AG08395 (cell line): ENCODE data around the gene LY6G6F.

Experiments
- DNase-seq: peaks from one replicate; pipeline ENCODE4 v3.0.0; 2012; ENCODE audit warnings: mixed read lengths, low spot score

The LY6G6F gene

DNA sequence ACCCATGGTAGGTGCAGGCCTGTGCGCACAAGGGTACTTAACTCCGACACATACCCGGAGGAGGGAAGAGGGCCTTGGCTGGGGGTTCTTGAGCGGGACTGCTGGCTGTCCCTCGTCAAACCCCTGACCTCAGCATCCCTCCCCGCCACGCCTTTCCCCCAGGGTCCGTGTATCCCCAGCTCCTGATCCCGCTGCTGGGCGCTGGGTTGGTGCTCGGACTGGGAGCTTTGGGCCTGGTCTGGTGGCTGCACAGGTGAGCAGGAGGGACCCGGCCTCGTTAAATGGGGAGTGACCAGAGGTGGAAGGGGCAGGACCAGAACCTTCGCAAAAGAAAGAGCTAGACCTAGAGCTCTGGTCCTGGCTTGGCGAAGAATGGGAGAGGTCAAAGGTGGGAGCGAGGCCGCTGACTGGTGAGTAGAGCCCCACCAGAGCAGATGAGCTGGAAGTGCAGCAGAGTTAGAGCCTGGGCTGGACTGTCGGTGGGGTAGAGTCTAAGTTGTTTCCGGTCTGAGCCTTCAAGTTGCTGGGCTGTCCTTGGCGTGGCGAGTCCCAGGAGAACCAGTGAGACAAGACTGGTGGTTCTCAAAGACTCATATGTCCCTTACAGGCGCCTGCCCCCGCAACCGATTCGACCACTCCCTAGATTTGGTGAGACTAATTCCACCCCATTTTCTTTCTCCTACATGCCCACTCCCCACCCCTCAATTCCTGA, 17.5 kb downstream of the LY6G6F start:
- DNase-seq = no peak

DNA sequence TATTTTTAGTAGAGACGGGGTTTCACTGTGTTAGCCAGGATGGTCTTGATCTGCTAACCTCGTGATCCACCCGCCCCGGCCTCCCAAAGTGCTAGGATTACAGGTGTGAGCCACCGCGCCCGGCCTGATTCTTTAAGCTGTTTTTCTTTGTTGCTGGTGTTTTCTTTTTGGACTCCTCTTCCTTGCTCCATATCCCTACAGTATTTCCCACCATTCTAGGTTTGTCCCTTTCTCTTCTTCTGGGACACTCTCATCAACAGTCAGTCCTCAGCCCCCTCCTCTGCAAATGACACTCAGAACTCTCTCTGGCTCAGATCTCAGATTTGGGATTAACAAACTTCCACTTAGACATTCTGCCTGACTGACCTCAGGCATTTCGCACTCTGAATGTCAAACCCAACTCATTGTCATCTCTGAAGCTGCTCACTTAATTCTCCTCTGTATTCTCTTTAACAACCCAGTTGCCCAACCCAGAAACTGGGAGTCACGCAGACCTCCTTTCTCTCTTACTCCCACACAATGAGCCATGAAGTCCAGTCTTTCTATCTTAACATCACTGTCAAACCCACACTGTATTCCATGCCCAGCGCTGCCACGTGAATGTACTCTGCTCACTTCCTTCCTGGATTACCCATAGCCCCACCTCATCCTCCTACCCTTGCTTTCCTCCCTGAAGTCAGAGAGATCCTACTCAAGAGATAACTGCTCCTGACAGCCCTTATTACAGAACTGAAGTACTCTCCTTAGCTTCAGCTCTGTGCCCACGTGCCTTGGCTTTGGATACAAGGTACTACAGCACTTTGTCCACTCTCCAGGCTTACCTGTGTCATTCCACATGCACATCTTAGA, 19.1 kb downstream of the LY6G6F start:
- no peak for DNase-seq

DNA sequence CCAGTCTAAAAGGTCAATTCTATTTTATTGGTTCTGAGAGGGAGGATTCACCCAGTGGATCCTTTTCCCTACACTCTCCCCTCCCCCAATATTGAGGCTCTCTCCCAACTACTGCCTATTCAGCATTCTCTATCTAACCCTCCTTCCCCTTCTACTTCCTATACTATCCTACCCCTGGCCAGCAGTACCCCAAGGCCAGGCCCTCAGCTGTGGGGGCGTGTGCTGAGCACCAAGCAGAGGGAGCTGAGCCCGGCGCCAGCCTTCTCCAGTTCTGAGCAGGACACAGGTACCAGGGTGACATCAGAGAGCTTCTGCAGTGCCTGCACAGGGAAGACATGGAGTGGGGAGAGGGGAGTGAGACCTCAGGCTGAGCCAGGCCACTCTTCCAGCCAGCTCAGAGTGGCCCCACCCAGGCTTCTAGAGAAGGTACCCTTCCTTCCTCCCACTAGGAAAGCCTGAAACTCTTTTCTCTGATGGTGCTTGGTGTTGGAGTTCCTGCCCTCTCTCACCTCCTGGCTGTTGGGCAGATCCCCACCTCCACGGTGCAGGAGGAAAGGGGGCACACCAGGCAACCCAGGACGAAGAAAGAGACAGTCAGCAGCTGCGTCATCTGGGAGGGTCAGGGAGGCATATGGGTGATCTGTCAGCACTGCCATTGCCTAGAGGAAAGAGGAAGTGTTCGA, 20.5 kb downstream of the LY6G6F start:
- no peak for DNase-seq

DNA sequence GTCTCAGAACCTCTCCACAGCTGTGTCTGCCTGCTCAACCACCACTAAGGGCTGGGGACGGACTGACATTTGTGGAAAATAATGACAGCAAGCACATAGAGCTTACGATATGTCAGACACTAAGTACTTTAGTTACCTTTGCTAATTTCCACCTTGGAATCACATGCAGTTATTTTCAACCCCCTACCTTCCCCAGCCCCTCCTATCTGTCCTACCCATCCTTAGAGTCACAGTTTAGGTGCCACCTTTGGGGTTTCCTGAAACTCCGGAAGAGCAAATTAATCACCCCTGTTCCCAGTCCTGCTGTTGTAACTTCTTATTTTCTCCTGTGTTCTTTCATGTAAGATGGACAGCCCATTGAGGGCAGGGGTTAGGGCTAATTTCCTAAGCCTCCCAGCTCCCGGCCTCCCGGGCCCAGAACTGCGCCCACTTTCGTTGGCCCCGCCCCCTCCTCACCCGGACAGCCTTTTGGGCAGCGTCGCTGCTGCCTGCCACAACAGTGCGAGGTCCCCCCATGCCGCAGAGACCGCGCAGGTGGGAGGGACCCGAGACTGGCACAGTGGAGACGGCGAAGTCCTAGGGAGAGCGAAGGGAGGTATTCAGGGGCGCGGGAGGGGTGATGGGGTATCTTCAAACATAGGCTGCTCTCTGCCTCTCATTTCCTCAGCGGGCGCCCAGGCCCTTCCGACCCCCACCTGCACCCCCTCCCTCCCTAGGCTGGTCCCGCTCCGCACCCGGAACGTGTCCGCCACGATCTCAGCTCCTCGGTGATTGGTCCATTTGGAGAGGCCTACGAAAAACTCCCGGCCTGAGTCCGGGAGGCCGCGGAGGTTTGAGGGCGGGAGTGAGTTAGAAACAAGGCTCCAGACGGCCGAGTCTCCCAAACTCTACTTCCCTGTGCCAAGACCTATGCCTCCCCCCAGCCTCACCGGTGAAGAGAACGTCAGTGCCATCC, 21.3 kb downstream of the LY6G6F start:
- DNase-seq = peak; percentile 41

DNA sequence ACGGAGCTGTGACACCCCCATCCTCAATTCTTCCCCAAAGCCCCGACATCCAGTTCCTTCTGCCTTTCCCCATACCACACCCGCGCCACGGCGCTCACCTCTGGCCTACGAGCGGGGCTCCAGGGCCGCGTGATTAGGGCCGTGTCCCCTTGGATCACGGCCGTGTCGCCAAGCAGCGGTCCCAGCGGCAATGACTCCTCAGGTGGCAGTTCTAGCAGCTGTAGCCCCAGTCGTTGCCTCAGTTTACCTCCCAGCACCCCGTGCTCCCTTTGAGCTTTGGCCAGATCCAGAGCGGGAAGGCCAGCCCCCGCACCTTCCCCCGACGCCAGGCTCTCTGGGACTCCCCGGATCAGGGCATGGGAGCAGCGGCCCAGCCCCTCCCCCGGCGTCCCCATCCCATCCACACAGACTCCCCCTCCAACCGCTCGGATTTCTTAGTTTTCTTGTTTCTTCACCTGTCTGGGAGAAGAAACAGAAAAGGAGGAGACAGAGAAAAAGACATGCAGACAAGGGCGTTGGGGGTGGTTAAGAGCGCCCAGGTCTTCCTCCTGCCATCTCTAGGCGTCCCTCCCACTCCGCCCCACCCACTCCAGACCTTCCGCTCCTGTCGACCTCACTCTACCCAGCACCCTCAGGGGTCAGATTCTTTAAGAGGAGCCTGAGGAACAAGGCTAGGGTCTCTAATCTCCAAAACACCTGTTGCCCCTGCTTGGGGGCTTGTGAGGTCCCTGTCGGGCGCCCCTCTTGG, 22.3 kb downstream of the LY6G6F start, which contains the start of gene DDAH2:
Gene DDAH2 (minus strand): TSS at position 533 of the 748 bp plus-strand sequence. CDS start 138 bp downstream, at position 395.
- DNase-seq = no peak

DNA sequence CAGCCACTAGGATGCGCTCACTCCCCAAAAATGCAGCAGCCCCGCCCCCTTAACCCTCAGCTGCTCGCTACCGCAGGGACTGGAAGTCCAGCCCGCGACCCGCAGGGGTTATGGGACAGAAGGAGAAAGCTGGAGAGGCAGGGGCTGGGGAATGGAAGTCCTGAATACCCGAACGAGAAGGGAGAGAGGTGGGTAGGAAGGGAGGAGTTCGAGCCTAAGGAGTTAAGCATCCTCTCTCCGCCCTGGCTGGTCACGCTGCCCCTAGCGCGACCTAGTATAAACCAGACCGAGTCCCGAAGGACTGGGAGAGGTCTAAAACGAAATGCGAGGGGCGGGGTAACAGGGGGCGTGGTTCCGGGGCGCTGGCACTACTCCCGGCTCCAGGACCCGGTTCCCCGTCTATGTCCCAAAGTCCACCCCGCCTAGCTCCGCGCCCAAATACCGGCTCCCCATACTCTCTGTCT, 22.9 kb downstream of the LY6G6F start:
- peak; percentile 94 for DNase-seq

DNA sequence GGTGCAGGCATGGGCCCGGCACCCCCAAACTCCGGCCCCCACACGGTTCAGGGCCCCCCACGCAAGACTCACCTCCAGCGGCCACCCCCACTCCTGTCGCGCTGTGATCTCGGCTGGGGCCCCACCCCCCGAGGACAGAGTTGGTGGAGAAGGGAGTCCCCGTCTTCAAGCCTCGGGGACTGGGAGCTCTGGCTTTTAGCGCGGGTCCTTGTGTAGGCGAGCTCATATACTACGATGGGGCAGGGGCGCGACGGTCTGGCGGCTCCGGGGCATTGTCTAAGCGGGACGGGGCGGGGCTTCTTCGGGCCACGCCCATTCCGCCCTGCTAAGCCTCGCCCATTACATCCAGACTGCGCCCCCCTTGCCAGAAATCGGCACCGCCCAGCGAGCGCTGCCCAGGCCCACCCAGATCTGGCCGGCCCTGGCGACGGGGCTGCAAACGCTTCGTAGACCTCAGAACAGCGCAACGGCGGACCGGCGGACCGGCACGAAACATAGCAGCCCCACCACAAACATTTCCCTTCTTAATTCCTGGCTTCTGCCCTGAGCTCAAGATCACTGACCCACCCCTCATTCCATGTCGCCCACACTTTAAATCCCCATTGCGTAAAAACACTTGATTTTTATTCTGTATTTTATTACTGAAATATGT, 23.4 kb downstream of the LY6G6F start:
- DNase-seq = peak; percentile 90

DNA sequence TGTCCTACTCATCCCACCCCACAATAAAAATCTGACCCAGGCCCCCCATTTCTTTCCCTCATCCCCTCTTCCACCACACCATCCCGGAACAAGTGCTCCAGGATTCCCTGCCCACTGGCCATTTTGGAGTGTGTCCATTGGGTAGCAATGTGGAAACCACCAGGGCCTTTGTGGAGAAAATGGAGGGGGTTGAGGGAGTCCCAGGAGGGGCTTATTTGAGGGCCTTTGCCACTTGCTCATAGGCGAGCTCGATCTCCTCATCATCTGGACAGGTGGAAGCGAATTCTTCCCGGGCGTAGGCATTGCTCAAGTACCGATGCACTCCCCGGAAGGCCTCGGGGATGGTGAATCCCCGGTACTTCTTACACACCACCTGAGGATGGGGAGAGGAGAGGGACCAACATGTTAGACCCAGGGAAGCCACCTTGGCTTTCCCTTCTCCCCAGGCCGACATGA, 24.0 kb downstream of the LY6G6F start:
- DNase-seq = no peak

DNA sequence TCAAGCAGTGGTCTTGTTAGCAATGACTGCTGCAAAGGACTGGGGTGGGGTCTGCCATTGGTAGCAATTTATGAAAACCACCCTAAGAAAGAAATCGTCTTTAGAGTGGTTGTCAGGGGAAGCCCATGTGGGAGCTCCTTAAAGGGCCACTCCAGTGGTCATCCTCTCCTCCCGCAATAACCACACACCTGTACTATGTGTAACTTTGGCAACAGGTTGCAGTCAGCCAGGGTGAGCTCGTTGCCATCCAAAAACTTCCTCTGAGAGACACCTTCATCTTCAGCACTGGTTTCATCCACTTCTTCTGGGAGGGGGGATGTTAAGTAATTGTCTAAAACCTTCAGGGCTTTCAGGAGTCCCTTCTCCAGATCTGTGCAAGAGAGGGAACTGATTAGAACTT, 25.4 kb downstream of the LY6G6F start:
- DNase-seq = no peak

DNA sequence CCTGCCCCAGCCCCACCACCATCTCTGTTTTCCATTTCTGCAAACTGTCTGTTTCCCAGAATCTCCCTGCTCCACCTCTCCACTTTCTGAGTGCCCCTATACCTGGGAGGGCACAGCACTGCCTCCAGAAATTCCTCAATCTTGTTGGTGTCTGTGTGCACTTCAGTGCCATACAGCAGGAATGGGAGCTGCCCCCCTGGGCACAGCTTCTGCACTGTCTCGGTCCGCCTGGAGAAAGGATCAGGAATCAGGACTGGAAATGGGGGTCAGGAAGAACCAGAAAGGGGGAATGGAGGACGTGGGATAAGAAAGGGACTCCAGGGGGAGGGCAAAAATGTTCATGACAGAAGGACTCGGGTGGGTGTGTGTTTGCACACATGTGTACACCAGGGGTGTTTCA, 27.1 kb downstream of the LY6G6F start:
- DNase-seq = no peak

DNA sequence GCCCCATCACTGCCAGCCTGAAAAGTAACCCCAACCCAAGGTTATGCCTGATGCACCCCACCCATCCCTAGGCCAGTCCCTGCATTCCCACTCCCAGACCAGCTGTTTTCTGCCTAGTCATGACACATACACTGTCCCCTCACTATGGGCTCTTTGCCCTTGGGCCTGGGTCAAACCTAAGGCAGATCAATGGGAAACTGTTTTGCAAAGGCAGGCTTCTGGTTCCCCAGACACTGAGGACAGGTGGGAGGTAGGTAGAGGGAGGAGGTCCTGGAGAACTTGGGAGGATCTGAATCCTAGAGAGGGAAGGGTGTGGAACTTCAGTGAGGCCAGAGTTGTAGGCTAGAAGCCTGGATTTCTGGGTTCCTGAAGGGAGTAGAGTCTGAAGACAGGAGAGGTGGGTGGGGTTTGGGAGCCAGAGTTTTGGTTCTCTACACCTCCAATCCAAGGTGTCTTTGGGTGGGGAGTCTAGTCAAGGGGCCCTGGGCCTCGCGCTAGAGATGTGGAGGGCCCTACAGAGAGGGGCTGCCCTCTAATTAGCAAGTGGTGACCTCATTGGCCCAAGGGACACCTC, 27.7 kb downstream of the LY6G6F start:
- no peak for DNase-seq

DNA sequence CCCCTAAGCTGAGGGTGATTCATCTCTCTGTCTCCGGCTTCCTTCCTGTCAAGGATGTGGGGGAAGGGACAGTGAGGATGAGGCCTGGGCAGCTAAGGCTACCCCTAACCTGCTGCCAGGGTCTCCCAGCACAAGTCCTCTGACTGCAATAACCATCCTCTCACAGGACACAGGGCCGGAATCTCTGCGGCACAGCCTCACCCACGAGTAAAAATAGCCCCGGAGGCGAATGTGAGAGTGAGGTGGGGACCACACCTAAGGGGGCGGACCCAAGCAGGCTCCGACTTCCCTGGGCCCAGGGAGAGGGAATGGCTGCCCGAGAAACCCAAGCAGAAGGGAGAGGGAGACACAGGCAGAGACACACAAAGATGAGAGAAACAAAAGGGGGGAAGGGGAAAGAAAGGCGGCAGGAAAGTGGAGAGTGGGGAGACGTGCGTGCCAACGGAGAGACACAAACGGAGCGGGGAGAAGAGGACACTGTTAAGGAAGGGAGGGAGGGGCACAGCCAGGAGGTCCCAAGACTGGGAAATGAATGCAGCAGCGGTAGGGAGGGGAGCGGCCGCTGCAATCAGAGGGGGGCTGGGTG, 28.2 kb downstream of the LY6G6F start:
- DNase-seq = peak; percentile 60

DNA sequence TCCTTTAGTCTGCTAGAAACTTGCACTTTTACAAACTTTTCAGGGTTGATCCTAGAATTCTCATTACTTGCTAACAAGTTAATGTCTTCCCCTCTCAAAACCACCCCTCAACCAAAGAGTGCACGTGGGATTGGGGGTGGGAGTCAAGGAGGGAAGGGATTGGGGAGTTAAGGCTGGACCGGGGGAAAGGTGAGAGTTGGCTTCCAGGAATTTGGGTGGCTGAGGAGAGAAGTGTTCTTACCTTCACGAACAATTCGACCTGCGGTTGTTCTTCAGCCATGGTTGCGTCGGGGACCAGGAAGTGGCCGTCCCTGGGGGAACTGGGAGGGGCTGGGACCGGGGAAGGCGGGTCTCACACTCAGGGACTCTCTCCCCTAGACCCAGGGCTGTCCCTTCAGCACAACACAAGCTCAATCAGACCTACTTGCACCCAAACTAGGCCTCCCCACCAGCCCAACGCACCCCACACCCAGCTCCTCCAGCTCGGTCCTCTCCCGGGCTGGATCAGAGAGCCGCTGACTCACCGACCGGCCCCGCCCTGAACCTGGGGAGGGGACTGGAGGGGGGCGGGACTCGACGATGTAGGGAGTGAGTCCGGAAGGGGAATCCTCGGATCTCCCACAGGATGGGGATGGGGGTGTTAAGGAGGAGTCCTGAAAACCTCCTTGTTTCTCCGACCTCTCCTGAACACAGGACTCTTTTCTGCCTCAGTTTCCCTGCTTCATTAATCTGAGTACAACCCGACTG, 29.5 kb downstream of the LY6G6F start, which contains the start of gene CLIC1:
Gene CLIC1 (minus strand): TSS at position 510 of the 747 bp plus-strand sequence. CDS start 230 bp downstream, at position 280.
- DNase-seq = peak; percentile 92

DNA sequence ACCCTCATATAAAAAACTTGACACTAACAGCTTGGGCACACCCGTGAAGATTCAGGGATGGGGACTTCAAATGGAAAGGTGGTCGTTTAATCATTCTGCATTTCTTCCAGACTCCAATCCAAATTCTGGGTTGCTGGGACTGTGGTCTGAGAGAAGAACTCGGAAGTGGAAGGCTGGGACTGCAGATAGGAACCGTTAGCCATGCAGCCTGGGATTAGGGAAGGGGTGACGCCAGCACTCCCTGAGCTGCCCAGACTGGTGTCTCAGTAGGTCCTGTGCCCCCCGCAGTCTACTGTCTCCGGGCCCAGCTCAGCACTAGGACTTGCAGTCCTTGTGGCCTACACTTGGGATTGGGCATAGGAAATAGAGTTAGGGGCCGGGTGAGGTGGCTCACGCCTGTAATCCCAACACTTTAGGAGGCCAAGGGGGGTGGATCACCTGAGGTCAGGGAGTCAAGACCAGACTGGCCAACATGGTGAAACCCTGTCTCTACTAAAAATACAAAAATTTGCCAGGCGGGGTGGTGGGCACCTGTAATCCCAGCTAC, 30.2 kb downstream of the LY6G6F start:
- DNase-seq = no peak

DNA sequence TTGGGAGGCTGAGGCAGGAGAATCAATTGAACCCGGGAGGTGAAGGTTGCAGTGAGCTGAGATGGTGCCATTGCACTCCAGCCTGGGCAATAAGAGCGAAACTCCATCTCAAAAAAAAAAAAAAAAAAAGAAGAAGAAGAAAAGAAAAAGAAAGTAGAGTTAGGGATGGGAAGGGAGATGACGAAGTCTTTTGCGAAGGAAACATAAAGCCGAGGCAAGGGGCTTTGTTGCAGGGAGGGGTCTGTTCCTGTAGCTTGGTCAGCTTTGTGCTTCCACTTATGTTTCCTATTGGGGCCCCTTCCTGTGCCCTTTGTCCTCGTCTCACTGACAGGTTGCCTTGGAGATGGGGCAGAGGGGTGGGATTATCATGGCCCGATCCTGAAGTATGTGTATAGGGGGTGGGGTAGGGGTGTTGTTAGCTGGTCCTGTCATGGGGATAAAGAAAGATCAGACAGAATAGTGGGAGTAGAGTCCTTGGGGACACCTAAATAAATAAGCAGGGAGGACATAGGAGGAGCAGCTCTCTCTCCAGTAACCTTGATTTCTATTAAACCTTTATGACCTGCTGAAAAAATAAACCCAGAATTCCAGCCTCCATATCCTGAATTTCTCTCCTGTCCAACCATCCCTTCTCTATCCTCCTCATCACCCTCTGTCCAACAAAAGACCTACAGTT, 30.8 kb downstream of the LY6G6F start:
- no peak for DNase-seq

DNA sequence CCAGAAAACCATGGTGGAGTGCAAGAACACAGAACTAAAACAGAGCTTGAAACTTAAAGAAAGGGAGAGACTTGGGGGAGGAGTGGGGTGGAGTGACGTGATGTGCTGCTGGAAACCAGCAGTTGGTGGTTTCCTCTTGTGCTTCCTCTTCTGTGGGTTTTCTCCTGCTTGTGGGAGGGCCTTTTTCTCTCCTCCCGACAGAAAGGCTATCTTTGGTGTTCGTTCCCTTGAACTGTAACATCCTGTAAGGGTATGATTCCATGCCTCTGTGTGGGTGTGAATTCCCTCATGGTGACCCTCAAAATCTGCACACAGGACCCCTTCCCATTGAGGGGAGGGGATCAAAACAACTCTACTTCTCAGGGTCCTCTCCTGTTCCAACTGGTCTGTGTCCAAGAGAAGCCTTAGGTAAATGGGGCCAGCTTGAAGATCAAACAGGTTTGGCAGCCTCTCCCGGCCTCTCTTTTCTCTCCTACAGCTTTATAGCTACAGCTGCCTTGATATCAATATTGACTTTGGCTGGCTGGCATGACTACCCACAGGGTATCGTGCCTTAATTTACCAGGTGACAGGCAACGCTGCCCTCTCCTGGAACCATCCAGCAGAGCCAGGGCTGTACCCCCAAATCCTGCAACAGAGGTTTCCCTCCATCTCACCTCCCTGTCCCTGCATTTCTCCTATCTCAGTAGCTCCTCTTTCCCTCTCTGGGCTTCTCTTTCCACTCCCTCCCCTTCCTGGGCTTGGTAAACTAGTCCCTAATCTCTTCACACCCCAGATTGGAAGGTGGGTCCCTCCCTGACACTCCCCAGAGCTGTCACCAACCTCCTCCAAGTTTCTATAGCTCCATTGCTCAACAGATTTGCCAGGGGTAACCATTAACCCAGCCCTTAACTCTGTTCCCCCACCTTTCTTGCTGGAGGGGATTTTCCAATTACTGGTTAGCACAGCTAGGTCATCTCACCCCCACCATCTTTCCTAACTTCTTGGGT, 31.6 kb downstream of the LY6G6F start:
- DNase-seq = peak; percentile 81
